ENCODE data around the gene BMPR1B. TPM values are rescaled to one million over a fixed set of nuclear protein-coding genes. Genes with fewer than 3 reads are reported as not detected.

BMPR1B gene
- total RNA-seq = 1 to 10 TPM in 1 of 4 donors, under 1 TPM in 3; 0.46 to 1.3 (median 0.88) TPM

DNA sequence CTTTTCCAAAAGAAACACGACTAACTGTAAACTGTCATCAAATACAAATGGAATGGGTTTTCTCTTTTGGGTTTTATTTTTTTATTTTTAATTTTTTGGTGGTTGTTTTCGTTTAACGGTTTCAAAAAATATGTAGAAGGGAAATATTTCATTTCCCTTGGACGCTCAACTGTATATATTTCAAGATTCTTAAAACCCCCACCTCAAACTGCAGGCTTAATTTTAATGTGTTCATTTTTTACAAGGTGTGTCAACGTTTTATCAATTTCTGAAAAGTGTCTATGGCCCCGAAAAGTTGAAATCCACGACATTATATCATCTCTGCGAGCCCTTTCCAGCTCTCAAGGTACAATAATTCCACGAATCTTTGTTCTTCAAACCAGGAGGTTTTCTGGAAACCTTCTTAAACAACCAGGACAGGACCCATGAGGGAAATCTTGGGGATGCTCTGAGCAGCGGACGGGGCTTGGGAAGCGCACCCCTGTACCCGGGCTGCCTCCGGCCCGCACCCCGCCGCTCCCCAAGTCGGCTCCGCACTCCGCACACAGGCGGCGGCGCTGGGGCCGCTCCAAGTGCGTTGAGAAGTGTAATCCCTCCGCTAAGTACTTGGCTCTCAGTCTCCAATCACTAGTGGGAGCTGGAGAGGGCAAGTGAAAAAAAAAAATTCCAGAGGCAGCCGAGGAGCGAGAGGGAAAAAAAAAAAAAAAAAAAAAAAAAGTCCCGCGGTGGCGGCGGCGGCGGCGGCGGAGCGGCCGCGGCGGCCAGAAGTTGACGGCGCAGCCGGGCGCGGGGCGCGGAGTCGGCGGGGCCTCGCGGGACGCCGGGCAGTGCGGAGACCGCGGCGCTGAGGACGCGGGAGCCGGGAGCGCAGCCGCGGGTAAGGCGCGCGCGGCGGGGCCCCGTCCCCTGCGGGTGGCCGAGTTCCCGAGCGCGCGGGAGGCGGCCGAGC is at the start of gene BMPR1B:
BMPR1B (plus strand) TSS at position 764 of the 949 bp plus-strand sequence. CDS start 346,470 bp downstream, outside the sequence.
- peak within 1 kb of the TSS; percentile 20 for H3K4me3 ChIP-seq (ENCODE audit: low read depth, poor library complexity, severe bottlenecking)
- TF ChIP-seq POLR2A (IDR thresholded peaks at IDR 0.05) = no peak
- TF ChIP-seq, protein P1, sequence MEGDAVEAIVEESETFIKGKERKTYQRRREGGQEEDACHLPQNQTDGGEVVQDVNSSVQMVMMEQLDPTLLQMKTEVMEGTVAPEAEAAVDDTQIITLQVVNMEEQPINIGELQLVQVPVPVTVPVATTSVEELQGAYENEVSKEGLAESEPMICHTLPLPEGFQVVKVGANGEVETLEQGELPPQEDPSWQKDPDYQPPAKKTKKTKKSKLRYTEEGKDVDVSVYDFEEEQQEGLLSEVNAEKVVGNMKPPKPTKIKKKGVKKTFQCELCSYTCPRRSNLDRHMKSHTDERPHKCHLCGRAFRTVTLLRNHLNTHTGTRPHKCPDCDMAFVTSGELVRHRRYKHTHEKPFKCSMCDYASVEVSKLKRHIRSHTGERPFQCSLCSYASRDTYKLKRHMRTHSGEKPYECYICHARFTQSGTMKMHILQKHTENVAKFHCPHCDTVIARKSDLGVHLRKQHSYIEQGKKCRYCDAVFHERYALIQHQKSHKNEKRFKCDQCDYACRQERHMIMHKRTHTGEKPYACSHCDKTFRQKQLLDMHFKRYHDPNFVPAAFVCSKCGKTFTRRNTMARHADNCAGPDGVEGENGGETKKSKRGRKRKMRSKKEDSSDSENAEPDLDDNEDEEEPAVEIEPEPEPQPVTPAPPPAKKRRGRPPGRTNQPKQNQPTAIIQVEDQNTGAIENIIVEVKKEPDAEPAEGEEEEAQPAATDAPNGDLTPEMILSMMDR (IDR thresholded peaks at IDR 0.05) = no peak
- DNase-seq (ENCODE audit: low spot score in 2 of 2) = no peak
- 5 to 6% methylated on average over 66 to 70 of the region's 77 CpGs for WGBS, 2 donors
- intact Hi-C loops (cut with DNase I; ENCODE audit: low total_unique reads) = no loop called here

DNA sequence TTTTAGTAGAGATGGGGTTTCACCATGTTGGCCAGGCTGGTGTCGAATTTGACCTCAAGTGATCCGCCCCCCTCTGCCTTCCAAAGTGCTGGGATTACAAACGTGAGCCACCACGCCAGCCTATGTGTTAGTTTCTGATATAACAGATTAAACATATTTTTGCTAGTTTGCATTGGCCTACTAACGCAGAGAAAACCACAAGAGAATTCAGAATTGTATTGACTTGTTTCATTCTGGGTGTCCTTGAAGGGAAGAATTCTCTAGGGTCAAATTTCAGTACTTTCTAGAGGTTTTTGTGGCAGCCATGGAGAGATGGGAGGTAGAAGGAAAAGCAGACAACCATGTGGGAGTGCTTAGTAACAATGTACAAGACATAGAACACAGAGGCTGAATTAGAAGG is 46.1 kb upstream of the BMPR1B start:
- TF ChIP-seq POLR2A (IDR thresholded peaks at IDR 0.05) = no peak
- TF ChIP-seq, protein P1 (IDR thresholded peaks at IDR 0.05) = no peak
- H3K4me3 ChIP-seq (ENCODE audit: low read depth, poor library complexity, severe bottlenecking) = no peak overlapping the region
- intact Hi-C loops (cut with DNase I; ENCODE audit: low total_unique reads) = no loop called here
- WGBS, 2 donors = 77 to 91% methylated on average over 5 of the region's 5 CpGs
- DNase-seq (ENCODE audit: low spot score in 2 of 2) = no peak

DNA sequence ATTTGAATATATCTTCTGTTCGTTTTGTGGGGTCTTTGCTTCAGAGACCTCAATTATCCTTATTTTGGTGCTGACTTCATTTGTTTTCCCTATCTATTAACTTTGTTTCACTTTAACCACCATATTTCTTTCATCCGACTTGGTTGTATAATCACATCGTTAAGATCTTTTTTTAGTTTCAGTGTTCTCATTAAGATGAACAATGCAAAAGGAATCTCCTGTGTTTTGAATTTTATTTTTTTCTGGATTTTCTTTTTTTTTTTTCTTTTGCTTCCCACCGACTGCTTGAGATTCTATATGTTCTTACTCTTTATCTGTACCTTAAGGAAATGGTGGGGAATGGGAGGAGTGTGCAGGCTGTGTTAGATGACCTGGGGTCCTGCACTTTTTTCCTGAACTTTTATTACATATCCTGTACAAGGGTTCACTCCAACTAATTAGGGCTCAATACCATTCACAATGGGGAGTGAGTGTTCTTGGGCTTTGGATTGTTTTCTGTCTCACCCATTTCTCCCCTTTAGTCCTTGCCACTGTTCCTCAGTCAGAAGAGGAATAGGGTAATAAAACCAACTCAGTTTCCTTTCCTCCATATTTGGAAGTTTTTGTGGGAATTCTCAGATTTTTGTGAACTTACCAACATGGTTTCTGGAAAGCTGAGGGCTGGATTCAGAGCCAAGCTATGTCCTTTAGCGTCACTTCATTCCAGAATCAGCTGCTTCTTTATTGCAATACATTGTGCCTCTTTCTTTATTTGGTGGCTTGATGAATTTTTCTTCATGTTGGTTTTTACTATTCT is 43.2 kb upstream of the BMPR1B start:
- no peak overlapping the region for H3K4me3 ChIP-seq (ENCODE audit: low read depth, poor library complexity, severe bottlenecking)
- 51 to 62% methylated on average over 5 of the region's 5 CpGs for WGBS, 2 donors
- no peak for TF ChIP-seq POLR2A (IDR thresholded peaks at IDR 0.05)
- TF ChIP-seq, protein P1 (IDR thresholded peaks at IDR 0.05) = no peak
- DNase-seq (ENCODE audit: low spot score in 2 of 2) = no peak
- intact Hi-C loops (cut with DNase I; ENCODE audit: low total_unique reads) = no loop called here

DNA sequence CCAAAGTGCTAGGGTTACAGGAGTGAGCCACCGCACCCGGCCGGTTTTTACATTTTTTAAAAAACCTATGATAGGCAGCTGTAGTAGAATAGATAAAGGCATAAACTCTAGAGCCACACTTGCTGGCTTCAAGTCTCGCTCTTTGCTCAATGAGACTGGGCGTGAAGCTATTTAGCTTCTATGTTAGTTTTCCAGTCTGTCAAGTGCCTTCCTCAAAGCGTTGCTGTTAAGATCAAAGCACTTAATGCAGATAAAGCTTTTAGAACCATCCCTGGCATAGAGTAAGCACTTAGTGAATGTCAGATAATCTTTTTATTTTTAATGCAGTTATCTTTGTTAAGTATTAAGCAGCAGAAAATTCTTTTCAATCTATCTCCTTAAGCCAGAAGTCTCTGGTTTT is 42.0 kb upstream of the BMPR1B start:
- TF ChIP-seq, protein P1 (IDR thresholded peaks at IDR 0.05) = no peak
- TF ChIP-seq POLR2A (IDR thresholded peaks at IDR 0.05) = no peak
- WGBS, 2 donors = 81 to 87% methylated on average over 6 of the region's 6 CpGs
- intact Hi-C loops (cut with DNase I; ENCODE audit: low total_unique reads) = no loop called here
- no peak for DNase-seq (ENCODE audit: low spot score in 2 of 2)
- no peak overlapping the region for H3K4me3 ChIP-seq (ENCODE audit: low read depth, poor library complexity, severe bottlenecking)

DNA sequence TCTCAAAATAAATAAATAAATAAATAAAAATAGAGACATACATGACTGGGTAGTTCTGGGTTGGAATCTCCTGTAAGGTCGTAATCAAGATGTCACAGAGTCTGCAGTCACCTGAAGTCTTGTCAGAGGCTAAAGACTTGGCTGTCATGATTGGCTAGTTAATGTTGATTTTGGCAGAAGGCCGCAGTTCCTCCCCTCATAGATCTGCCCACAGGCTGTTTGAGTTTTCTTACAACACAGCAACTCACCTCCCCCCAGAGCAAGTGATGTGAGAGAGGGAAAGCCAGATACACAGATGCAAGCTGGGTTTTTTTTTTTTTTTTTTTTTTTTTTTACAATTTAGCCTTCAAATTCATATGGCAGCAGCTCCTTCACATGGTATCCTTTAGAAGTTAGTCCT is 36.4 kb upstream of the BMPR1B start:
- intact Hi-C loops (cut with DNase I; ENCODE audit: low total_unique reads) = no loop called here
- TF ChIP-seq, protein P1 (IDR thresholded peaks at IDR 0.05) = no peak
- TF ChIP-seq POLR2A (IDR thresholded peaks at IDR 0.05) = no peak
- no peak for DNase-seq (ENCODE audit: low spot score in 2 of 2)
- WGBS, 2 donors = 74 to 84% methylated on average over 2 of the region's 2 CpGs
- H3K4me3 ChIP-seq (ENCODE audit: low read depth, poor library complexity, severe bottlenecking) = no peak overlapping the region

Measured in lower leg skin (tissue), 4 donors.